Colonic mucosa (tissue), 4 donors: Measurements from ENCODE around the gene MCFD2. TPM values are rescaled to one million over a fixed set of nuclear protein-coding genes. Genes with fewer than 3 reads are reported as not detected.

ENCODE experiments used
- DNase-seq: peaks from one replicate; pipeline ENCODE4 v3.0.0-alpha.2; 2020
- H3K27ac ChIP-seq: fragments of 200-600 bp; one replicate; pipeline ENCODE4 v1.8.0; 2021
- H3K27me3 ChIP-seq: fragments of 200-600 bp; one replicate; pipeline ENCODE4 v1.8.0; 2021
- H3K36me3 ChIP-seq: fragments of 200-600 bp; one replicate; pipeline ENCODE4 v1.8.0; 2021
- H3K4me1 ChIP-seq: fragments of 200-600 bp; one replicate; pipeline ENCODE4 v1.8.0; 2021; ENCODE audit warnings: mild to moderate bottlenecking
- H3K4me3 ChIP-seq: fragments of 200-600 bp; one replicate; pipeline ENCODE4 v1.8.0; 2021
- H3K9ac ChIP-seq, 2 donors: one replicate each; pipeline ENCODE4 v1.7.0; 2013; ENCODE audit warnings: control low read depth in 2 of 2, low read depth in 2 of 2, low read length in 2 of 2
- H3K9me3 ChIP-seq: fragments of 200-600 bp; one replicate; pipeline ENCODE4 v1.8.0; 2021
- intact Hi-C: fragments of 100-400 bp; cut with DNase I; formaldehyde crosslinking; loops from one replicate; pipeline ENCODE4 v1.14.1; 2022
- total RNA-seq, 2 donors: library from RNA; stranded (reverse); fragmentation: NEBNext Ultra II Directional in 1 of 2; extraction: Animal tissue kit (Norgen Biotek cat#: 25700) in 1 of 2; gene quantifications; one replicate each; pipeline ENCODE4 v1.2.1, GENCODE V29; 2021
- TF ChIP-seq, protein P1 (sequence below): fragments of 200-600 bp; IDR thresholded peaks from one replicate; pipeline ENCODE4 v1.8.0; 2022; ENCODE audit warnings: antibody characterized with exemption, mild to moderate bottlenecking
- donor health status: healthy.
- donor health status: DM: no; HTN: no; CAD: no.
- donor health status: DM: no; HTN: no; CAD: no.

MCFD2 gene
- total RNA-seq, 2 donors from 2014 or later, result 44.0 to 54.8 TPM

DNA sequence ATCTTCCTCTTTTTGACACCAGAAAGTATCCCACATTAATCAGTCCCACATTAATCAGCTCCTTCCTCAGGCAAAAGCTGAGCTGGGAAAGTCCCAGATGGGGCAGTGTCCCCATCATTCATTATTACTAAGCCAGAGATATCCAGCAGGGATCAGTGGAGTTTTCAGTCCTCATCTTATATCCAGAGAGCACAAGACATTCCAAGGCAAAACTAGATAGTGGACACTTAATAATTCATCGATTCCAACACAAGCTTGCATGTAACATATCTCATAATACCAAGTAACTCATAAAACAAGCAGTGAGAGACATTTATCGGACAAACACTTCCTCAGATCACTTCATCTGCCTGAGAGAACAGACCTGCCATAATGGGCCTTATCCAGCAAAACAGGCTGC is 53.1 kb downstream of the MCFD2 start:
- no peaks in the 10 kb centered on the region for H3K9me3 ChIP-seq
- no peak overlapping the region for H3K4me3 ChIP-seq
- no peak overlapping the region for H3K27ac ChIP-seq
- no peak for DNase-seq
- H3K27me3 ChIP-seq, result no peaks in the 10 kb centered on the region
- TF ChIP-seq, protein P1, sequence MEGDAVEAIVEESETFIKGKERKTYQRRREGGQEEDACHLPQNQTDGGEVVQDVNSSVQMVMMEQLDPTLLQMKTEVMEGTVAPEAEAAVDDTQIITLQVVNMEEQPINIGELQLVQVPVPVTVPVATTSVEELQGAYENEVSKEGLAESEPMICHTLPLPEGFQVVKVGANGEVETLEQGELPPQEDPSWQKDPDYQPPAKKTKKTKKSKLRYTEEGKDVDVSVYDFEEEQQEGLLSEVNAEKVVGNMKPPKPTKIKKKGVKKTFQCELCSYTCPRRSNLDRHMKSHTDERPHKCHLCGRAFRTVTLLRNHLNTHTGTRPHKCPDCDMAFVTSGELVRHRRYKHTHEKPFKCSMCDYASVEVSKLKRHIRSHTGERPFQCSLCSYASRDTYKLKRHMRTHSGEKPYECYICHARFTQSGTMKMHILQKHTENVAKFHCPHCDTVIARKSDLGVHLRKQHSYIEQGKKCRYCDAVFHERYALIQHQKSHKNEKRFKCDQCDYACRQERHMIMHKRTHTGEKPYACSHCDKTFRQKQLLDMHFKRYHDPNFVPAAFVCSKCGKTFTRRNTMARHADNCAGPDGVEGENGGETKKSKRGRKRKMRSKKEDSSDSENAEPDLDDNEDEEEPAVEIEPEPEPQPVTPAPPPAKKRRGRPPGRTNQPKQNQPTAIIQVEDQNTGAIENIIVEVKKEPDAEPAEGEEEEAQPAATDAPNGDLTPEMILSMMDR, result no peak
- peaks cover 2% of the 10 kb centered on the region for H3K4me1 ChIP-seq
- no peak overlapping the region for H3K9ac ChIP-seq
- H3K36me3 ChIP-seq, result no peaks in the 10 kb centered on the region
- intact Hi-C loops, result no loop called here

DNA sequence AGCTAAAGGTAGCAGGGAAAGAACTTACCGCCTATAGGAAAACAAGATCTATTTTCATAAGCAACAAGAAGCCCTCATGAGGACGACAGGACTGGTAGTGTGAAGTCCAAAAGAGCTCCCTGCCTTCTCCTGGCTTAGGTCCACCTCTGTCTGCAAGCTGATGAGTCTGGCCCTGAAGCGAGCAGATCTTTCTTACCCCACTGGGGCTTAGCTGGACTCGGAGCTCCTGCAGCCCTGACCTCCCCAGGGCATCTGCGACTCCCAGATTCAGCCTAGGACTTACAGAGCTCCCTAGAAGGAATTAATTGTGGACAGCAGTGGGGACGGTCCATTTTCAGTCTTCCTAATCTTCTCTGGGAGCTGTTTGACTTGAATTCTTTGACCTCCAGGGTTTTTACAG is 53.7 kb downstream of the MCFD2 start:
- no peaks in the 10 kb centered on the region for H3K27me3 ChIP-seq
- H3K9ac ChIP-seq, result no peak overlapping the region
- no peaks in the 10 kb centered on the region for H3K9me3 ChIP-seq
- H3K36me3 ChIP-seq, result no peaks in the 10 kb centered on the region
- intact Hi-C loops, result no loop called here
- no peak overlapping the region for H3K4me3 ChIP-seq
- TF ChIP-seq, protein P1, result no peak
- peaks cover 2% of the 10 kb centered on the region for H3K4me1 ChIP-seq
- no peak for DNase-seq
- no peak overlapping the region for H3K27ac ChIP-seq

DNA sequence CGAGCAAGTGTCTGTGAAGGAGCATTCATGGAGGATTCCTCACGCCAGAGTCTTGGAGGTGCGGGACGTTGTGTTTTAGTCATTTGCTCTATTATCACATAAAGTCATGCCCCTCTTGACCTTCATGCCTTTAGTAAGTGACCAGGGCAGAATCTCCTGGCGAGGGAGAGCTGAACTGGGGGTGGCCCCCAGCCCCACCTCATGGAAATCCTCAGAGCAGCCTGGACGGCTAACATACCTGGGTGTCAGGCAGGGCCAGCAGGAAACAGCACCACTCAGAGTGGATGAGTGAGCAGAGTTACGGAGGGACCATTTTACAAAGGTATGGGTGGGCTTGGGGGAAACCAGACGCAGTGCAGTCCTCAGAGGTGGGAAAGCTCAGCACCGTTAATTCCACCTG is 56.1 kb downstream of the MCFD2 start:
- no peak overlapping the region for H3K27ac ChIP-seq
- no peak overlapping the region for H3K4me3 ChIP-seq
- H3K9ac ChIP-seq, result no peak overlapping the region
- intact Hi-C loops, result no loop called here
- DNase-seq, result no peak
- no peaks in the 10 kb centered on the region for H3K4me1 ChIP-seq
- H3K36me3 ChIP-seq, result no peaks in the 10 kb centered on the region
- H3K9me3 ChIP-seq, result no peaks in the 10 kb centered on the region
- no peaks in the 10 kb centered on the region for H3K27me3 ChIP-seq
- TF ChIP-seq, protein P1, result no peak

DNA sequence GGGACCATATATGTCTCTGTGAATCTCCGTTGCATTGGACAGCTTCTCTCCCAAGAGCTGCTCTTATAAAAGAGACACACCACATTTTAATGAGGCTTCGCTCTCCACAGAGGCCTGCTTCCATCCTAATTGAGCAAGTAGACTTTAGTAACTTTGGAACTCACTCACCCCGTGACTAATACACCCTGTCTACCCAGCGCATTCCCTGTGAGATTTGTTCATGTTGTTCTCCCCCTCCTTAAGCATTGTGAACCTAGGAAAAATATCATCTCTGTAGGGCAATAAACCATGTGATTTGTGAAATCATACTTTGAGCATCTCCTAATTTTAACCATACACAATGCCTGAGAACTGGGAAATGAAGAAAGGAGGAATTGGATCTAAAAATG is 56.9 kb downstream of the MCFD2 start:
- Histone ChIP-seq H3K4me1 (no peaks in the 10 kb centered on the region), H3K27me3 (no peaks in the 10 kb centered on the region), H3K36me3 (no peaks in the 10 kb centered on the region), H3K9ac (no peak overlapping the region), H3K27ac (peak overlapping the region; percentile 31), H3K9me3 (no peaks in the 10 kb centered on the region), H3K4me3 (no peak overlapping the region)
- DNase-seq, result no peak
- intact Hi-C loops, result no loop called here
- TF ChIP-seq, protein P1, result no peak

DNA sequence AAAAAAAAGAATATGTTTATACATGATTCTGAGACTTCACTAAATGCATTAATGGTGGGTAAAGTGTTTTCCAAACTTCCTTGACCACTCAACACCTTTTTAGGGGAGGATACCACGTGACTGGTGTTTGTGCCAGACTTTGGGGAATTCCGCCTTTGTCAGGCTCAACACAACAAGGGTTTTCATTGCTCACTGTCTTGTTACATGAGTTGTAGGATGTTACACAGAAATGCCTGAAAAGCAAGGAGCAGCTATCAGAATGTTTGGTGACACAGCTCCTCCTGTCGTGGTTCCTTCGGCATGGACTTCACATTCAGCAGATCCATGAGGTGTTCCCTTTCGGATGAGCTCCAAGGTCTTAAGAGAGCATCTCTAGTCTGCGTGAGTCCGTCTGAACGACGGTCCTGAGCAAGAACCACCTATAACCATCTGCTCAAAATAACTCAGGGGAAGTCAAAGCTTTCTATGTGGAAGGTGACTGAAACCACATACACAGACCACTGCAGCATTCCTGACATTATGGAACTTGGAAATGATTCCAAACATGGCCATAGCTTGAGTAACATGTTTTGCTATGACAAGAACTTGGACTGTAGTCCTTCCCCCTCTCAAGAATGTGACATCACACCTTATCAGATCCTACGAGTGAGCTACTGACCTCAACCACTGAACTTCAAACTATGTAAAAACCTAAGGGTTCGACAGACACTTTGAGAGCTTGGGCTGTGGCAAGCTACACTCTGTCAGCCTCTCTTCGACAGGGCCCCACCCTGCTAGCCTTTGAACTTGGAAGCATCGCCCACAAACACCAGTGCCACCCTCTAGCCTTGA is 57.5 kb downstream of the MCFD2 start:
- no peak overlapping the region for H3K4me3 ChIP-seq
- DNase-seq, result no peak
- TF ChIP-seq, protein P1, result no peak
- no peaks in the 10 kb centered on the region for H3K4me1 ChIP-seq
- no peaks in the 10 kb centered on the region for H3K36me3 ChIP-seq
- H3K9me3 ChIP-seq, result no peaks in the 10 kb centered on the region
- no peaks in the 10 kb centered on the region for H3K27me3 ChIP-seq
- no peak overlapping the region for H3K9ac ChIP-seq
- peak overlapping the region; percentile 31 for H3K27ac ChIP-seq
- intact Hi-C loops, result no loop called here
